PC-3 (cell line): Measurements from ENCODE around the gene ATG7. TPM values are rescaled to one million over a fixed set of nuclear protein-coding genes. Genes with fewer than 3 reads are reported as not detected.

ENCODE experiments used
- ATAC-seq: fragments of 200-7000 bp; cut with Tn5 transposase; 2 replicates; pipeline ENCODE4 v1.9.1; 2020; ENCODE audit warnings: mild to moderate bottlenecking, moderate library complexity
- BruUV-seq: library from RNA; stranded (reverse); fragments of 400-500 nt; replicated peaks from 2 replicates; lab custom pipeline; 2021; lab: Mats Ljungman, UMichigan
- CTCF ChIA-PET: fragments of 300-600 bp; sonication (Branson Sonifier 250); formaldehyde crosslinking; loops from one replicate; lab custom pipeline; 2022; ENCODE audit warnings: antibody characterized with exemption; lab: Charles Lee
- POLR2A ChIA-PET: fragments of 300-600 bp; sonication (Branson Sonifier 250); formaldehyde crosslinking; loops from one replicate; lab custom pipeline; 2022; ENCODE audit warnings: antibody characterized with exemption; ENCODE audit not compliant: unreplicated experiment; lab: Charles Lee
- DNase-seq: peaks from one replicate; pipeline ENCODE4 v3.0.0-alpha.2; 2015
- H2AFZ ChIP-seq: fragments of 300-600 bp; sonication (generic); 2 replicates; pipeline ENCODE4 v1.6.0; 2016; ENCODE audit warnings: antibody characterized with exemption, low read length
- H3F3A ChIP-seq: fragments of 300-600 bp; sonication (generic); one replicate; pipeline ENCODE4 v1.6.0; 2017; ENCODE audit warnings: antibody characterized with exemption, low read length, control low read depth, mild to moderate bottlenecking; ENCODE audit not compliant: unreplicated experiment
- H3K27ac ChIP-seq: fragments of 300-600 bp; sonication (generic); 2 replicates; pipeline ENCODE4 v1.5.1; 2016; ENCODE audit warnings: mild to moderate bottlenecking, low read length
- H3K27me3 ChIP-seq: fragments of 300-600 bp; sonication (generic); 2 replicates; pipeline ENCODE4 v1.6.1; 2016; ENCODE audit warnings: low read length, mixed read lengths
- H3K36me3 ChIP-seq: fragments of 300-600 bp; sonication (generic); 2 replicates; pipeline ENCODE4 v1.6.1; 2016; ENCODE audit warnings: low read depth, mixed run types, low read length, mixed read lengths
- H3K4me1 ChIP-seq: fragments of 300-600 bp; sonication (generic); 2 replicates; pipeline ENCODE4 v1.5.1; 2016; ENCODE audit warnings: low read length; ENCODE audit not compliant: insufficient read depth
- H3K4me2 ChIP-seq: fragments of 300-600 bp; sonication (generic); 2 replicates; pipeline ENCODE4 v1.6.0; 2016; ENCODE audit warnings: low read length
- H3K4me3 ChIP-seq: fragments of 300-600 bp; sonication (generic); 2 replicates; pipeline ENCODE4 v1.5.1; 2016; ENCODE audit warnings: mild to moderate bottlenecking, low read length, mixed read lengths
- H3K79me2 ChIP-seq: fragments of 300-600 bp; sonication (generic); 2 replicates; pipeline ENCODE4 v1.6.1; 2017; ENCODE audit warnings: low read length, mixed read lengths
- H3K9ac ChIP-seq: fragments of 300-600 bp; sonication (generic); 2 replicates; pipeline ENCODE4 v1.6.0; 2016; ENCODE audit warnings: mild to moderate bottlenecking, low read length
- H3K9me2 ChIP-seq: fragments of 300-600 bp; sonication (generic); replicated peaks from 2 replicates; pipeline ENCODE4 v1.6.1; 2016; ENCODE audit warnings: mixed run types, low read length, mixed read lengths
- H3K9me3 ChIP-seq: fragments of 300-600 bp; sonication (generic); 2 replicates; pipeline ENCODE4 v1.6.1; 2016; ENCODE audit warnings: low read length, mixed read lengths
- H4K20me1 ChIP-seq: fragments of 300-600 bp; sonication (generic); 2 replicates; pipeline ENCODE4 v1.6.1; 2016; ENCODE audit warnings: low read length, mixed read lengths
- CTCF ChIP-seq: fragments of 300-600 bp; sonication (generic); conservative IDR thresholded peaks from 2 replicates; pipeline ENCODE4 v1.5.1; 2017; ENCODE audit warnings: antibody characterized with exemption, low read depth, mild to moderate bottlenecking, low read length
- EZH2 ChIP-seq: fragments of 300-600 bp; sonication (generic); IDR thresholded peaks from one replicate; pipeline ENCODE4 v1.6.1; 2017; ENCODE audit warnings: antibody characterized with exemption, mild to moderate bottlenecking, low read length; ENCODE audit not compliant: unreplicated experiment
- EZH2phosphoT487 ChIP-seq: fragments of 300-600 bp; sonication (generic); IDR thresholded peaks from 2 replicates; pipeline ENCODE4 v1.6.1; 2018; ENCODE audit warnings: mild to moderate bottlenecking, antibody characterized with exemption, low read length, borderline replicate concordance
- intact Hi-C: fragments of 100-400 bp; cut with micrococcal nuclease; formaldehyde crosslinking; loops from 2 replicates; pipeline ENCODE4 v1.9.0; 2023
- total RNA-seq: library from RNA; depleted of rRNA; stranded (reverse); fragments of >200 nt; gene quantifications from 2 replicates; pipeline ENCODE4 v1.2.3, GENCODE V29; 2014

Gene ATG7
- total RNA-seq, 1 experiment from 2014 or later = 36.5 TPM

GRCh38 chr3:11384074-11384473 is 111.9 kb downstream of the ATG7 start:
- Histone ChIP-seq H3K36me3 (peaks cover 11% of the 10 kb centered on the region; the same call in 1 of the 2 replicates), H4K20me1 (no peaks in the 10 kb centered on the region), H3K27ac (no peak overlapping the region), H3K4me1 (no peaks in the 10 kb centered on the region; the same call in 1 of the 2 replicates), H3K9me3 (no peaks in the 10 kb centered on the region), H3K27me3 (no peaks in the 10 kb centered on the region), H3K4me3 (no peak overlapping the region), H3F3A (no peaks in the 10 kb centered on the region), H2AFZ (no peak overlapping the region), H3K4me2 (no peak overlapping the region), H3K79me2 (no peaks in the 10 kb centered on the region), H3K9me2 (no peaks in the 10 kb centered on the region), H3K9ac (no peak overlapping the region)
- no peak for TF ChIP-seq EZH2phosphoT487
- TF ChIP-seq EZH2 = no peak
- no peak for TF ChIP-seq CTCF
- DNase-seq (no peak), ATAC-seq (no peak)
- no TSS peak for BruUV-seq
- CTCF ChIA-PET = no interaction called here
- intact Hi-C loops = no loop called here
- POLR2A ChIA-PET = no interaction called here

GRCh38 chr3:11385326-11385725 is 113.1 kb downstream of the ATG7 start:
- peak; percentile 53 for ATAC-seq
- intact Hi-C loops = no loop called here
- Histone ChIP-seq H3K79me2 (no peaks in the 10 kb centered on the region), H3K4me1 (no peaks in the 10 kb centered on the region; the same call in 1 of the 2 replicates), H3K27ac (peak overlapping the region; percentile 46), H3K9me3 (no peaks in the 10 kb centered on the region), H3F3A (no peaks in the 10 kb centered on the region), H3K4me2 (no peak overlapping the region; the same call in 1 of the 2 replicates), H3K4me3 (no peak overlapping the region), H3K9me2 (no peaks in the 10 kb centered on the region), H4K20me1 (no peaks in the 10 kb centered on the region), H3K36me3 (peaks cover 6% of the 10 kb centered on the region; the same call in 1 of the 2 replicates), H3K9ac (no peak overlapping the region), H2AFZ (no peak overlapping the region), H3K27me3 (no peaks in the 10 kb centered on the region)
- ChIA-PET POLR2A (interaction anchor here (0.7 kb wide), 1 partner anchor 629 kb away, joined by 3 read pairs; no protein-coding TSS in a partner anchor), CTCF (no interaction called here)
- TF ChIP-seq CTCF (no peak), EZH2phosphoT487 (no peak)
- no peak for DNase-seq
- no TSS peak for BruUV-seq

- DNase-seq = peak; percentile 24
- BruUV-seq = no TSS peak
These were observed 113.7 kb downstream of the ATG7 start for GRCh38 chr3:11385891-11386290.

More at GRCh38 chr3:11385891-11386290, 113.7 kb downstream of the ATG7 start:
- no peaks in the 10 kb centered on the region for H3K27me3 ChIP-seq
- peaks cover 6% of the 10 kb centered on the region; the same call in 1 of the 2 replicates for H3K36me3 ChIP-seq
- H3K4me1 ChIP-seq = no peaks in the 10 kb centered on the region; the same call in 1 of the 2 replicates
- H3K4me2 ChIP-seq = no peak overlapping the region; the same call in 1 of the 2 replicates
- H3K4me3 ChIP-seq = no peak overlapping the region
- H3K9me2 ChIP-seq = no peaks in the 10 kb centered on the region
- no peaks in the 10 kb centered on the region for H3K9me3 ChIP-seq
- no peaks in the 10 kb centered on the region for H3F3A ChIP-seq
- H3K79me2 ChIP-seq = no peaks in the 10 kb centered on the region
- H3K9ac ChIP-seq = no peak overlapping the region
- TF ChIP-seq CTCF (no peak), EZH2 (no peak), EZH2phosphoT487 (no peak)
- ATAC-seq = peak; percentile 84
- no peaks in the 10 kb centered on the region for H4K20me1 ChIP-seq
- no peak overlapping the region for H2AFZ ChIP-seq
- CTCF ChIA-PET = no interaction called here
- H3K27ac ChIP-seq = peak overlapping the region; percentile 46
- intact Hi-C loops = no loop called here
- POLR2A ChIA-PET = interaction anchor here (0.6 to 0.7 kb wide), 2 partner anchors 114 to 628 kb away, joined by 3 read pairs; partner anchors contain the start of gene ATG7
